NK-92 (cell line): ENCODE measurements around the gene CSNK1G3.

Source experiments
- DNase-seq: peaks from one replicate; lab custom pipeline; 2025; ENCODE audit not compliant: unreplicated experiment; lab: John Stamatoyannopoulos, UW

Gene CSNK1G3

GRCh38 chr5:123557907-123558306 lies 45.9 kb downstream of the CSNK1G3 start:
- no peak for DNase-seq

DNA sequence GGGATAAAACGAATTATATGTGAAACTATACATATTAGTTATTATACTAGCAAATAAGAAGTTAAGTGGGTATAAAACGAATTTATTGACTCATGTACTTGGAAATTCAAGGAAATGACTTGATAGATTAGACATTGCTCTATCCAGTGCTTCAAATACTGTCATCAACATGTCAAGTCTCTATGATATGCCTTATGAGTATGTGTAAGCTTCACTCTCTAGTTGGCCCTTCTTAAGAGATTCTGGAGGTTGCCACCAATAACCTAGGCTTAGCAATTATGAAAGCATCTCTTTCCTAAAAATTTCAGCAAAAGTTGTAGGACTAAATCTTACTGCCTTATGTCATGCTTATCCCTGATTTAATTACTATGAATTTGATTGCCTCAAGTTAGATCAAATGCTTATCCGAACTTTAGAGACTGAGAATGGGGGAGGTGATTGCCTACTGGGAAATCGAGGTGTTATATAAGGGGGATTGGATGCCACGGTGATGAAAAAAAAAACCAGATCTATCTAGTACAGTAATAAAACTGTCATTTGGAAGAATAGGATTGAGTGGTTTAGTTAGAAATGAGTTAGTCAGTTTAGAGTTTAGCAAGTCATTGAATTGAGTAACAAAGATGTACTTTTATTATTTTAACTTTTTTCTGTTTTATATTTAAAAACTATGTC lies 46.9 kb downstream of the CSNK1G3 start:
- DNase-seq = no peak

- no peak for DNase-seq
Measured at GRCh38 chr5:123559434-123559775, 47.4 kb downstream of the CSNK1G3 start.

GRCh38 chr5:123561230-123561629 lies 49.3 kb downstream of the CSNK1G3 start:
- DNase-seq = no peak

- DNase-seq = no peak
Measured at GRCh38 chr5:123571927-123572326, 60.0 kb downstream of the CSNK1G3 start.

DNA sequence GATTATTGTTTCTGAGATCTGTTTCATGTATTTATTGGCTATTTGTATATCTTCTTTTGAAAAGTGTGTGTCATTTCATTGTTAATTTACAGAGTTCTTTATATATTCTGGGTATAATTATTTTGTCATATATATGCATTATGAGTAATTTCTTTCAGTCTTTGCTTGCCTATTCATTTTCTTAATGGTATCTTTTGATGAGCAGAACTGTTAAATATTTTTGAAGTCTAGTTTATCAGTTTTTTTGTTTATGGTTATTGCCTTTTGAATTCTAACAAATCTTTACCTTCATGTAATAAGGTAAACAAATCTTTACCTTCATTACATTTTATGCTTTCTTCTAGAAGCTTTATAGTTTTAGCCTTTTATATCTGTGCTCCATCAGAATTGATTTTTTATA lies 66.4 kb downstream of the CSNK1G3 start:
- no peak for DNase-seq

GRCh38 chr5:123579410-123579809 lies 67.4 kb downstream of the CSNK1G3 start:
- DNase-seq = no peak

- DNase-seq = no peak
Measured at GRCh38 chr5:123582550-123583285, 70.7 kb downstream of the CSNK1G3 start.

DNA sequence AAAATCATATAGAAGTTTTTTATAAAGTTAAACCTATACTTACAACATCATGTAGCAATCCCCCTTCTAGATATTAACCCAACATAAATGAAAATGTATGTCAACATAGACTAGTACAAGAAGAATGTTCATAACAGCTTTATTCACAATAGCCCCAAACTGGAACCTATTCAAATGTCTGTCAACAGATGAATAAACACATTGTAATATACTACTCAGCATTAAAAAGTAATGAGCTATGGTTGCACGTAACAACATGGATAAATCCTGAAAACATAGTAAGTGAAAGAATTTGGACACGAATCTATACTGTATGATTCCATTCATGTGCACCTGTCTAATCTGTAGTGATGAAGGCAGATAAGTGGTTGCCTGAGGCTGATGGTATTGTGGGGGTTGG lies 73.9 kb downstream of the CSNK1G3 start:
- no peak for DNase-seq

DNA sequence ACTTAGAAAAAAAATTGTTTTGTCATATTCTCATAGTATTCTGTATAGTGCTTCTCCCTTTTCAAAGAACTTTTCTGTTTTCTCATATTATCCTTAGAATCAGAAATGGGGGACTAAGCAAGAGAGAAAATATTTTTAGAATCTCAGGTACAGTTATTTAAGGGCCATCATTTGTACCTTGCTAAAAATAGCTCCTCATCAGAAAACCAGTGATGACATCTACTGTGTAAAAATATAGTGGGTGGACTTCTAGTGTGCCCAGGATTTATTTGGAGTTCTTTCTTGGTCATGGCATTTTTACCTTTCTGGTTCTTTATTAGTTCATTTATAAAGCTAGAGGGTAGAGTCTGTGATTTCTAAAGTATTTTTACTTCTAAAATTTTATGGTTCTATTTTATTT lies 82.5 kb downstream of the CSNK1G3 start:
- DNase-seq = no peak

DNA sequence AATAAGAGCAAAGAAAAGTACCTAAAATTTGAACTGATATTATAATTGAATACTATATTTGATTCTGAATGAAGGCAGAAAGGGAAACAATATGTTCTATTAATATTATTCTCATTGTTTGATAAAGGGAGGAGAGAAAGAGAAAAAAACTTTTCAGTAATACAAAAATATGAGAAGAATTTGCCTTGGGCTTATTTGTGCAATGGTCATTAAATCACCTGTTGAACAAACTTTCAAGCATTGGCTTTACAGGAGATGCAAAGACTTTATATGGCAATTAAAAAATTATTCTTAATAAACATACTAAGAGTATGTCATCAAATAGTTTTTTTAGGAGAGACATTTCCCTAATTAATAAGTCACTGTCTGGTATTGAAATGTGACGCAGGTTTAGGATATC lies 85.0 kb downstream of the CSNK1G3 start:
- no peak for DNase-seq

DNA sequence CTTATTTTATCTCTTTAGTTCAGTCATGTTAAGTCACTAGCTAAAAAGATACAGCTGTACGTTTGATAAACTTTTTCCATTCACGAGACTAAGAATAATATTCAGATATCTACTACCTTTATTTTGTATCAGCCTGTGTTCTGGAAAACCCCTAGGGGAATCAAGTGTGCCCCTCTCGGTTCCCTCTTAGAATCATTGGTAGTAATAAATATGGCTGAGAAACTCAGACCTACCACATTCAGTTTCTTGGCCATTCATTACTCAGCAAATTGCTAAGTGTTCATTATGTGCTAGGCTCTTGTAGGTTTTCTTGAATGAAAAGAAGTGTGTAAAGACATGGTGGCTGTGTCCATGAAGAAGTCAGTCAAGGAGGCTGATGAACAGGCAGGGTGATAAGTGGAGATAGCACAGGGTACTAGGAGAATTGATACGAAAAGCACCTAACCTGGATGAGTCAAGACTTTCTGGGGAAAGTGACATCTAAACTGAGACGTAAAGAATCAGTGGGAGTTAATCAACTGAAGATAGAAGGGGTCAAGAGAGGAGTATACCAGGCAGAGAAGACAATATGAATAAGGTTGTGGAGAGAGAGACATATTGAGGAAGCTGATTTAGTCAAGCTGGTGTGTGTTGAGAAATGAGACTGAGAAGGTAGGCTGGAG lies 86.2 kb downstream of the CSNK1G3 start:
- DNase-seq = no peak

DNA sequence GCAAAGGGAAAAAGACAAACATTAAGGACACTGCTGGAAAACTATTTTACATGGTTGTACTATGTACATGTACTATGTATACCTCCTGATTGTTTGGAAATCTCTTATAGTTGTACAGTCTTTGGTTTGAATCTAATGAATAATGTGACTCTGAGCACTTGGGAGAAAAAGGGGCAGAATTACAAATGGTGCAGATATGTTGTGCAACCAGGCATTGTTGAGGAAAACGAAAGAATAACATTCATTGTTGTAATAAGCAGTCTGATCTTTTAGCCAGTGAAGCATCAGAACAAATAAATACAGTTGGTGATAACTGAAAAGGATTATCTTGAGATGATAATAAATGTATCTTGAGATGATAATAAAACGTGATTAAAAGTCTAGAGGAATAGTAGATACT lies 87.2 kb downstream of the CSNK1G3 start:
- DNase-seq = no peak

GRCh38 chr5:123601610-123602009 lies 89.6 kb downstream of the CSNK1G3 start:
- no peak for DNase-seq

DNA sequence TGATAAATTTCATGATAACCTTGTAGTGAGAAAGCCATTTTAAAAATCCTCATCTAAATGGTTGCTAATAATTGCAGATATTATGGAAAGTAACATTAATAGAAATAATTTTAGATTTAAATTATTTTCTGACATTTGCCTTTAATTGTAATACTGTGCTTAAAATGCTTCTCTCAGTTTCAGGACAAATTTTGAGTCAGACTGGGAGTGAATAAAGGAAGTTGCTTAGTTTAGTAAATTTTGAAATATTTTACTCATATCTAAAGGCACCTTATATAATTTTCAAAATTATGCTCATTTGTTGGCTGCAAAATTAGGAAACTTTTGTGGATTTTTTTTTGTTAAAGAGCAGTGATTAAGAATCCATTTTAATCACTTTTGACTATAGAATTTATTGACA lies 93.8 kb downstream of the CSNK1G3 start:
- no peak for DNase-seq

DNA sequence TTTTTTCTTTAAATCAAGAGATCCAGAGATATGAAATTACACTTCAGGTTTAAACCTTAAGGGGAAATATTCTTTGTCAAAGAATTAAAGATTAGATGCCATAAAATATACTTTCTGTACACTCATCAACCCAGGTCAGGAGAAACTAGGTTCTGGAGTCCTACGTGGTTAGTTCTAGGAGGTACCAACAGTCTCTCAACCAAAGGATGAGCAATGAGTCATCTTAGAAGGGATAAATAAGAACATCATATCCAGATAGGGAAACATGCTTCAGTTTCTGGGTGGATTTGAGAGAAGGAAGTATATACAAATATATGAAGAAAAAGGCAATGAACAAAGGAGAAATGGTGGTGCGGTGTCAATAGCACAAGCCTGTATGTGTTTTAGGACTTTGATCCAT lies 98.2 kb downstream of the CSNK1G3 start:
- no peak for DNase-seq

- no peak for DNase-seq
Measured at GRCh38 chr5:123610665-123611405, 98.9 kb downstream of the CSNK1G3 start.

- no peak for DNase-seq
Measured at GRCh38 chr5:123611406-123611709, 99.4 kb downstream of the CSNK1G3 start.

- DNase-seq = no peak
Measured at GRCh38 chr5:123617561-123617960, 105.6 kb downstream of the CSNK1G3 start.

DNA sequence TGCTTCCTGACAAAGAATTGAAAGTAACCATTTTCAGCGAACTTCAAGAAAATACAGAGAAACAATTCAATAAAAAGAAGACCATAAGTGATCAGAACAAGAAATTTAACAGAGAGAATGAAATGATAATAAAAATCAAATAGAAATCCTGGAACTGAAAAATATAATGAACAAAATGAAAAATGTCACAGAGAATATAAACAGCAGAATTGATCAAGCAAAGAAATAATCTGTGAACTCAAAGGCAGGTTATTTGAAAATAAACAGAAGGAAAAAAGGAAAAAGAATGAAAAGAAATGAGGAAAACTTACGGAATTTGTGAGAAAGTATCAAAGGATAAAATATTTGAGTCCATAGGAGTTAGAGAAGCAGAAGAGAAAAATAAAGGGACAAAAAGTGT lies 114.1 kb downstream of the CSNK1G3 start:
- DNase-seq = no peak

- DNase-seq = no peak
Measured at GRCh38 chr5:123628860-123629544, 117.0 kb downstream of the CSNK1G3 start.
